Uterus (tissue), 4 donors: ENCODE data around the gene PAPPA2. TPM values are rescaled to one million over a fixed set of nuclear protein-coding genes. Genes with fewer than 3 reads are reported as not detected.
"Not testable (repeated sequence)": the region's sequence is repeated elsewhere in the genome, so short reads cannot be mapped to it uniquely, and the experiment has no call there.

Experiments used
- DNase-seq, 2 donors: peaks; one replicate each; pipeline ENCODE4 v3.0.0-alpha.2; 2019 to 2020
- H3K27ac ChIP-seq, 2 donors: fragments of 200-600 bp; sonication (generic); 1 replicate in 1 of 2; 2 replicates in 1 of 2; pipeline ENCODE4 v1.5.1; 2016 to 2018
- H3K27me3 ChIP-seq, 2 donors: fragments of 200-600 bp; sonication (generic); one replicate each; pipeline ENCODE4 v1.5.1; 2018 to 2019; ENCODE audit warnings: control low read depth in 1 of 2
- H3K36me3 ChIP-seq, 2 donors: fragments of 200-600 bp; sonication (generic); one replicate each; pipeline ENCODE4 v1.5.1; 2019; ENCODE audit warnings: control low read depth in 1 of 2
- H3K4me1 ChIP-seq, 2 donors: fragments of 200-600 bp; sonication (generic); one replicate each; pipeline ENCODE4 v1.5.1; 2018 to 2019; ENCODE audit warnings: control low read depth in 1 of 2
- H3K4me3 ChIP-seq, 2 donors: fragments of 200-600 bp; sonication (generic); 1 replicate in 1 of 2; 2 replicates in 1 of 2; pipeline ENCODE4 v1.5.1; 2018 to 2019; ENCODE audit warnings: mild to moderate bottlenecking in 1 of 2
- H3K9me3 ChIP-seq, 2 donors: fragments of 200-600 bp; sonication (generic); one replicate each; pipeline ENCODE4 v1.5.1; 2019; ENCODE audit warnings: control low read depth in 1 of 2
- POLR2A ChIP-seq, 2 donors: fragments of 450-650 bp; IDR thresholded peaks; one replicate each; pipeline ENCODE4 v1.6.1; 2016; ENCODE audit warnings: antibody characterized with exemption in 2 of 2, mild to moderate bottlenecking in 1 of 2, moderate library complexity in 1 of 2
- intact Hi-C: fragments of 100-400 bp; cut with DNase I; formaldehyde crosslinking; loops from one replicate; pipeline ENCODE4 v1.15.1; 2023; ENCODE audit warnings: low total_unique reads
- total RNA-seq, 4 donors: library from RNA; depleted of rRNA in 3 of 4; stranded (reverse); fragments of >200 nt in 3 of 4; gene quantifications; one replicate each; pipeline versions ENCODE4 v1.1.0 to v1.2.4, GENCODE V29; 2014 to 2023
- TF ChIP-seq, protein P1 (sequence below), 4 experiments: fragments of 200-600 bp in 2 of 4; fragments of 450-650 bp in 2 of 4; sonication (generic) in 2 of 4; IDR thresholded peaks; one replicate each; pipeline ENCODE4 v1.5.1; 2016 to 2019; ENCODE audit warnings: antibody characterized with exemption in 4 of 4, mild to moderate bottlenecking in 2 of 4, moderate library complexity in 1 of 4
- donor health status: DM: yes; HTN: yes; CAD: no.

The PAPPA2 gene
- total RNA-seq, 4 donors from 2014 or later: 0.51 to 4.0 (median 0.73) TPM; not detected in 1

DNA sequence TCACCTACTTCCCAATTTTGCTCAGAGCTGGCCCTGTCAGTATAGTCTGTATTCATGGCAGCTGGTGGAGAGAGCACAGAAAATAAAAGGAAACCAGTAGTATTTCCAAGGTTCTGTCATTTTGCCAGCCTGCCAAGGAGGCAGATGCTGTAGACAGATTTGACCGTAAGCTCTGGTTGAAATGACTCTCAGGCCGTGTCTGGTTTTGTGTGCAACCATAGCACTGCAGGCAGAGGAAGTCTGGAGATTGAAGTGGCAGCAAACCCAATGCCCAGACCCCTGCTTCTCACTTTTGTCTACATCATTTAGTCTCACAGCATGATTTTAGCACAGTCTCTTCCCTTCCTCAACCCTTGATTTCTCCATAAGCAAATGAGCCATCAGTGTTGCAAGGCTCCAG lies 291.7 kb downstream of the PAPPA2 start:
- Histone ChIP-seq H3K27ac (no peak overlapping the region), H3K9me3 (no peaks in the 10 kb centered on the region), H3K4me1 (no peaks in the 10 kb centered on the region), H3K27me3 (no peaks in the 10 kb centered on the region), H3K36me3 (no peaks in the 10 kb centered on the region), H3K4me3 (no peak overlapping the region)
- DNase-seq: no peak
- no peak for TF ChIP-seq POLR2A (IDR thresholded peaks at IDR 0.05)
- TF ChIP-seq, protein P1, sequence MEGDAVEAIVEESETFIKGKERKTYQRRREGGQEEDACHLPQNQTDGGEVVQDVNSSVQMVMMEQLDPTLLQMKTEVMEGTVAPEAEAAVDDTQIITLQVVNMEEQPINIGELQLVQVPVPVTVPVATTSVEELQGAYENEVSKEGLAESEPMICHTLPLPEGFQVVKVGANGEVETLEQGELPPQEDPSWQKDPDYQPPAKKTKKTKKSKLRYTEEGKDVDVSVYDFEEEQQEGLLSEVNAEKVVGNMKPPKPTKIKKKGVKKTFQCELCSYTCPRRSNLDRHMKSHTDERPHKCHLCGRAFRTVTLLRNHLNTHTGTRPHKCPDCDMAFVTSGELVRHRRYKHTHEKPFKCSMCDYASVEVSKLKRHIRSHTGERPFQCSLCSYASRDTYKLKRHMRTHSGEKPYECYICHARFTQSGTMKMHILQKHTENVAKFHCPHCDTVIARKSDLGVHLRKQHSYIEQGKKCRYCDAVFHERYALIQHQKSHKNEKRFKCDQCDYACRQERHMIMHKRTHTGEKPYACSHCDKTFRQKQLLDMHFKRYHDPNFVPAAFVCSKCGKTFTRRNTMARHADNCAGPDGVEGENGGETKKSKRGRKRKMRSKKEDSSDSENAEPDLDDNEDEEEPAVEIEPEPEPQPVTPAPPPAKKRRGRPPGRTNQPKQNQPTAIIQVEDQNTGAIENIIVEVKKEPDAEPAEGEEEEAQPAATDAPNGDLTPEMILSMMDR (IDR thresholded peaks at IDR 0.05): no peak
- intact Hi-C loops: no loop called here

DNA sequence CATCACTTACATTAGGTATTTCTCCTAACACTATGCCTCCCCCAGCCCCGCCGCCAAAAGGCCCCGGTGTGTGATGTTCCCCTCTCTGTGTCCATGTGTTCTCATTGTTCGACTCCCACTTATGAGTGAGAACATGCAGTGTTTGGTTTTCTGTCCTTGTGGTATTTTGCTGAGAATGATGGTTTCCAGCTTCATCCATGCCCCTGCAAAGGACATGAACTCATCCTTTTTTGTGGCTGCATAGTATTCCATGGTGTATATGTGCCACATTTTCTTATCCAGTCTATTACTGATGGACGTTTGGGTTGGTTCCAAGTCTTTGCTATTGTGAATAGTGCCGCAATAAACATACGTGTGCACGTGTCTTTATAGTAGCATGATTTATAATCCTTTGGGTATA lies 293.8 kb downstream of the PAPPA2 start:
- intact Hi-C loops, H3K27ac ChIP-seq, H3K4me3 ChIP-seq: not testable (repeated sequence)

DNA sequence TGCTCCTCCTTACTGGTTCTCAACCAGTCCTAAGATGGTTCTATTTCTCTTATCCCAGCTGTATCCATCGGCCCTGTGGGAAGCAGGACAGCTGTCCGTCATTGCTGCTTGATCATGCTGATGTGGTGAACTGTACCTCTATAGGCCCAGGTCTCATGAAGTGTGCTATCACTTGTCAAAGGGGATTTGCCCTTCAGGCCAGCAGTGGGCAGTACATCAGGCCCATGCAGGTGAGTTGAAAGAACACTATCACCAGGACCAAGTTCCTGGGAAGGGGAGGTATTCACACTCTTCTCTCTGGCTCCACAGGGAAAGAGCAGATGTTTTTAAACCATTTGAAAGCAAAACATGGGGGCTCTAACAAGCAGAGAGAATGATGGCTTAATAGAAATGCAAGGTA lies 302.6 kb downstream of the PAPPA2 start:
- Histone ChIP-seq H3K36me3 (no peaks in the 10 kb centered on the region), H3K4me1 (no peaks in the 10 kb centered on the region), H3K27ac (no peak overlapping the region), H3K9me3 (no peaks in the 10 kb centered on the region), H3K4me3 (no peak overlapping the region), H3K27me3 (no peaks in the 10 kb centered on the region)
- no peak for DNase-seq
- intact Hi-C loops: no loop called here
- TF ChIP-seq, protein P1 (IDR thresholded peaks at IDR 0.05): no peak
- TF ChIP-seq POLR2A (IDR thresholded peaks at IDR 0.05): no peak

More for the DNA sequence above, 293.8 kb downstream of the PAPPA2 start:
- H3K4me1 ChIP-seq, H3K27me3 ChIP-seq, H3K36me3 ChIP-seq, DNase-seq, H3K9me3 ChIP-seq: not testable (repeated sequence)

DNA sequence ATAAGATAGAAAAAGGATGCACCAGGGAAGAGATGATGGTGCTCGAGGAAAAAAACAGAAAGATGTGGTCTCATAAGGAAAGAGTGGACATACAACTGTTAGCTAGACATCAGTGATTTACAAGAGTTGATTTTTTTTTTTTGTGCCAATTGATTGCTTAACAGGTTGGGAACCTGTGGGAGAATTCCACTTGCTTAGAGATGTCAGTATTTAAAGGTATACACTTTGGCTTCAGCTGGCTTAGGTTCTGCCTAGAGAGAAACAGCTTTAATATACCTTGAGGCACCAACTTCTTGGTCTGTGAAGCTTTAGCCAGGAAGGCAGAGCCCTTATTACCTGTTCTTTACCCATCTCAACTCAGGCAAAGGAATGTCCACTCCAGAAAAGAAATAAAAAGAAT lies 303.8 kb downstream of the PAPPA2 start:
- no peak overlapping the region for H3K4me3 ChIP-seq
- H3K36me3 ChIP-seq: no peaks in the 10 kb centered on the region
- DNase-seq: no peak
- intact Hi-C loops: no loop called here
- H3K4me1 ChIP-seq: no peaks in the 10 kb centered on the region
- H3K27me3 ChIP-seq: no peaks in the 10 kb centered on the region
- no peak overlapping the region for H3K27ac ChIP-seq
- no peak for TF ChIP-seq POLR2A (IDR thresholded peaks at IDR 0.05)
- TF ChIP-seq, protein P1 (IDR thresholded peaks at IDR 0.05): no peak
- no peaks in the 10 kb centered on the region for H3K9me3 ChIP-seq

DNA sequence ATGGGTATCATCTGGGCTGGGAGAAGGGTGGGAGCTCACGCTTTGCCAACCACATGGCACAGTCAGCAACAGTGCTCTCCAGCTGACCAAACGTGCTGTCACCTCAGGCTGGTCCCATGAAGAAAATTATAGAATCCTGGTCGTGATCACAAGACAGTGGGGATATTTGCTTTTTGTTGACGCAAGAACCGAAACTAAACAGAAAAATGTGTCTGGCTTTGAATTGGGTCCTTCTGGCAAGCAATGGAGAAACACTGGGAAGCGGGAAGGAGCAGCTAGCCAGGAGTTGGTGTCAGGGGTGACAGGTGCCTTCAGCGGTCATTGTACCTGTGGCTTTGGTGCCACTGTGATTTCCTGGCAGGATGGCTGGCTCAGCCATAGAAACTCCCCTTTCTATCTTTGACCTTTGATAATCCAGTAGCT lies 304.8 kb downstream of the PAPPA2 start:
- Histone ChIP-seq H3K36me3 (no peaks in the 10 kb centered on the region), H3K27ac (no peak overlapping the region), H3K4me3 (no peak overlapping the region), H3K27me3 (no peaks in the 10 kb centered on the region), H3K9me3 (no peaks in the 10 kb centered on the region), H3K4me1 (no peaks in the 10 kb centered on the region)
- intact Hi-C loops: no loop called here
- no peak for DNase-seq
- TF ChIP-seq, protein P1 (IDR thresholded peaks at IDR 0.05): no peak
- TF ChIP-seq POLR2A (IDR thresholded peaks at IDR 0.05): no peak

DNA sequence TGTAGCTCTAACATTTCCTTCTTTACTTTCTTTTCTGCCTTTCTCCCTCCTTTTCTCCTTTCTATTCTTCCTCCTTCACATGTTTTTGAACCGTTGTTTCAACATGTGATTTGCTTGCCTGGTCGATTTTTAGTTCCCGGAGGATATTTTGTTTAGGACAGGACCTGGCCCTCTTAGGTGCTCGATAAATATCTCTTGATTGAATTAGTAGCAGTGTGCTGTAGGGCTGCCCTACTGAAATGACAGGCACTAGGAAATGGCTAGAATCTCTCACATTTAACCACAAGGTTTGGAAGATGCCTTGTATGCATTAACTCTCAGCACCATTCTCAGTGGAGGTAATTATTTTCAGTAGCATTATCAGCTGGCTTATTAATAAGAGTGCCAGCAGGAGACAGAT lies 305.6 kb downstream of the PAPPA2 start:
- Histone ChIP-seq H3K27me3 (no peaks in the 10 kb centered on the region), H3K27ac (no peak overlapping the region), H3K4me3 (no peak overlapping the region), H3K9me3 (no peaks in the 10 kb centered on the region), H3K36me3 (no peaks in the 10 kb centered on the region), H3K4me1 (no peaks in the 10 kb centered on the region)
- no peak for TF ChIP-seq POLR2A (IDR thresholded peaks at IDR 0.05)
- intact Hi-C loops: no loop called here
- no peak for DNase-seq
